ENCODE measurements around the gene F11. TPM values are rescaled to one million over a fixed set of nuclear protein-coding genes. Genes with fewer than 3 reads are reported as not detected.

The F11 gene
- total RNA-seq (2022; extraction: Qiagen RNA extraction; ENCODE audit: low read depth) = not detected in 5 replicates

GRCh38 chr4:186265683-186266652 is at the start of gene F11:
Gene F11, plus strand, starts transcription at chr4:186266189. Its CDS starts 948 bp downstream, at chr4:186267137.

GRCh38 chr4:186227221-186227620 is 38.8 kb upstream of the F11 start, which contains the start of gene KLKB1:
Gene KLKB1, plus strand, starts transcription at chr4:186227507. Its CDS starts 689 bp downstream, at chr4:186228196.

Other genes with a start within 250 kb of the F11 start
- gene TLR3, start 197.0 kb upstream of the F11 start, total RNA-seq (2022; extraction: Qiagen RNA extraction; ENCODE audit: low read depth) = 0.34 to 0.48 TPM (median 0.40 TPM) in 5 replicates
- gene FAM149A, start 161.5 kb upstream of the F11 start, total RNA-seq (2022; extraction: Qiagen RNA extraction; ENCODE audit: low read depth) = 0.95 to 1.8 TPM (median 1.4 TPM) in 5 replicates
- 2.7 to 3.8 TPM (median 3.4 TPM) in 5 replicates for gene CYP4V2, start 74.6 kb upstream of the F11 start, total RNA-seq (2022; extraction: Qiagen RNA extraction; ENCODE audit: low read depth)
- gene KLKB1, start 38.7 kb upstream of the F11 start, total RNA-seq (2022; extraction: Qiagen RNA extraction; ENCODE audit: low read depth) = not detected in 5 replicates